ENCODE results near the gene ZDHHC3.

Gene ZDHHC3

DNA sequence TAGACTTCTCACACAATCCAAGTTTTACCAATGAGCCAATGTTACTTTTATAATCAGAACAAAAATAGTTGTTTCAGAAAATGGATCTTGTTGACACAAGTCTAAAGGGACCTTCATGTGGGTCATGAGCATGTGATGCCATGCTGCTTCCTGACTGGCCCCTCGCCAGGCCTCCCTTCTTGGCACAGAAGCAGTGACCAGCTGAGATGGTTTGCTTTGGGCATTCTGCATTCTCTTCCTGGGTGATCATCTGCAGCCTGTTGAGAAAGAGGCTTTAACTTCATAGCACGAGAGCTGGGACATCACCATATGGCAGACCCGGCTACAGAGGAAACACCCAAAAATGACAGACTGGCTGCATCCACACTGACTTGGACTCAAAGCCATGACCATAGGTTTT lies 55.9 kb downstream of the ZDHHC3 start:
- H3K27ac ChIP-seq (ENCODE audit: low read depth, low read length): no peak overlapping the region
- no peaks in the 10 kb centered on the region for H3K36me3 ChIP-seq (ENCODE audit: control insufficient read depth, low read length)
- no peaks in the 10 kb centered on the region for H3K27me3 ChIP-seq (ENCODE audit: control insufficient read depth, low read length)

GRCh38 chr3:44918581-44918980 lies 57.4 kb downstream of the ZDHHC3 start:
- TF ChIP-seq EZH2phosphoT487 (IDR thresholded peaks at IDR 0.05; ENCODE audit: borderline replicate concordance, low read length) (no peak), CTCF (IDR thresholded peaks at IDR 0.05; ENCODE audit: low read depth, low read length, poor library complexity, severe bottlenecking) (no peak)
- Histone ChIP-seq H3K27me3 (ENCODE audit: control insufficient read depth, low read length) (no peaks in the 10 kb centered on the region), H3K36me3 (ENCODE audit: control insufficient read depth, low read length) (no peaks in the 10 kb centered on the region), H3K79me2 (ENCODE audit: control insufficient read depth, low read length) (no peaks in the 10 kb centered on the region), H4K20me1 (ENCODE audit: control insufficient read depth, insufficient read depth, low read depth, low read length) (peaks cover 1% of the 10 kb centered on the region; the same call in 1 of the 2 replicates), H3K4me1 (ENCODE audit: control insufficient read depth, low read length) (no peaks in the 10 kb centered on the region), H3K27ac (ENCODE audit: low read depth, low read length) (no peak overlapping the region), H3F3A (ENCODE audit: control insufficient read depth, insufficient read depth) (no peaks in the 10 kb centered on the region; the same call in 1 of the 2 replicates), H3K4me2 (ENCODE audit: low read length) (no peak overlapping the region), H3K9me3 (ENCODE audit: control insufficient read depth, insufficient read depth, low read length) (no peaks in the 10 kb centered on the region), H3K4me3 (ENCODE audit: low read length) (no peak overlapping the region), H3K9me2 (replicated peaks; ENCODE audit: control insufficient read depth, low read length) (no peaks in the 10 kb centered on the region)

More for the DNA sequence above, 55.9 kb downstream of the ZDHHC3 start:
- no peaks in the 10 kb centered on the region for H3K79me2 ChIP-seq (ENCODE audit: control insufficient read depth, low read length)
- no peaks in the 10 kb centered on the region; the same call in 1 of the 2 replicates for H3F3A ChIP-seq (ENCODE audit: control insufficient read depth, insufficient read depth)
- TF ChIP-seq EZH2phosphoT487 (IDR thresholded peaks at IDR 0.05; ENCODE audit: borderline replicate concordance, low read length): no peak
- TF ChIP-seq CTCF (IDR thresholded peaks at IDR 0.05; ENCODE audit: low read depth, low read length, poor library complexity, severe bottlenecking): no peak
- H3K9me3 ChIP-seq (ENCODE audit: control insufficient read depth, insufficient read depth, low read length): no peaks in the 10 kb centered on the region
- H3K4me1 ChIP-seq (ENCODE audit: control insufficient read depth, low read length): no peaks in the 10 kb centered on the region; the same call in 1 of the 2 replicates
- H4K20me1 ChIP-seq (ENCODE audit: control insufficient read depth, insufficient read depth, low read depth, low read length): no peaks in the 10 kb centered on the region
- H3K4me3 ChIP-seq (ENCODE audit: low read length): no peak overlapping the region
- H3K4me2 ChIP-seq (ENCODE audit: low read length): no peak overlapping the region
- H3K9me2 ChIP-seq (replicated peaks; ENCODE audit: control insufficient read depth, low read length): no peaks in the 10 kb centered on the region

- Histone ChIP-seq H3K4me2 (ENCODE audit: low read length) (no peak overlapping the region), H3K4me1 (ENCODE audit: control insufficient read depth, low read length) (no peaks in the 10 kb centered on the region), H3K27me3 (ENCODE audit: control insufficient read depth, low read length) (no peaks in the 10 kb centered on the region)
Measured at GRCh38 chr3:44918087-44918486, 57.9 kb downstream of the ZDHHC3 start.

More at GRCh38 chr3:44918087-44918486, 57.9 kb downstream of the ZDHHC3 start:
- Histone ChIP-seq H3K9me3 (ENCODE audit: control insufficient read depth, insufficient read depth, low read length) (no peaks in the 10 kb centered on the region), H3K36me3 (ENCODE audit: control insufficient read depth, low read length) (no peaks in the 10 kb centered on the region), H3K79me2 (ENCODE audit: control insufficient read depth, low read length) (no peaks in the 10 kb centered on the region), H4K20me1 (ENCODE audit: control insufficient read depth, insufficient read depth, low read depth, low read length) (peaks cover 3% of the 10 kb centered on the region; the same call in 1 of the 2 replicates), H3F3A (ENCODE audit: control insufficient read depth, insufficient read depth) (no peaks in the 10 kb centered on the region; the same call in 1 of the 2 replicates), H3K4me3 (ENCODE audit: low read length) (no peak overlapping the region), H3K27ac (ENCODE audit: low read depth, low read length) (no peak overlapping the region), H3K9me2 (replicated peaks; ENCODE audit: control insufficient read depth, low read length) (no peaks in the 10 kb centered on the region)
- no peak for TF ChIP-seq EZH2phosphoT487 (IDR thresholded peaks at IDR 0.05; ENCODE audit: borderline replicate concordance, low read length)
- TF ChIP-seq CTCF (IDR thresholded peaks at IDR 0.05; ENCODE audit: low read depth, low read length, poor library complexity, severe bottlenecking): no peak

All from DOHH2 (cell line).